C1 segment of cervical spinal cord (tissue), 14 donors: Measurements from ENCODE around the gene PHF21B.
"Not testable (repeated sequence)": the region's sequence is repeated elsewhere in the genome, so short reads cannot be mapped to it uniquely, and the experiment has no call there.

Experiments
- DNase-seq, 14 donors: peaks; one replicate each; lab custom pipeline; 2025; lab: John Stamatoyannopoulos, UW

Gene PHF21B

DNA sequence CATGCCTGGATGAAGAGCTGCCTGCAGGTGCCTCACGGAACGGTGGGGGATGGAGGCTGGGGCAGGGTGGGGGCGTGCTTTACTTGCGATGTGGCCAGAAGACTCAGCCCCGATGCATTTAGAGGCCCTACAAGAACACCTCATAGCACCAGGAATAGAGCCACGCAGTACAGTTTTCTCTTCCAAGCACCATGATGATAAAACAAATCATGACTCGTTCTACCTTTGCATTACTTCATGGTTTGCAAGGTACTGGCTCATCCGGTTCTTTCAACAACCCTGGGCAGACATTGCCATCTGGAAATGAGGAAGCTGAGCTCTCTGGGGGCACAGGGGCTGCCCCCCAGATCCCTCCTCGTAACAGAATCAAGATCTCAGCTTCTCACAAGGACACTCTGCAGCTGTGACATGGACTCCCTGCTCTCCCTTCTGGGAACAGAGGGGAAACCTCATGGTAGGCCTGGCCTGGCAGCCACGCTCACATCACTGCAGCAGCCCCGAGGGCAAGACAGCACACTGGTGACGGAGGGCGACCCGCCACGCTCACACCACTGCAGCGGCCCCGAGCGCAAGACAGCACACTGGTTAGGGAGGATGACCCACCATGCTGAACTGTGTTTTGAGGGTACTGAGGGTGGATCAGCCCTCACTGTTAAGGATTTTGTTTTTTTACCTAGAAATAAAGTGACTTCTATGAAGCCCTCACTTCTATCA lies 46.9 kb downstream of the PHF21B start:
- DNase-seq, result no peak

DNA sequence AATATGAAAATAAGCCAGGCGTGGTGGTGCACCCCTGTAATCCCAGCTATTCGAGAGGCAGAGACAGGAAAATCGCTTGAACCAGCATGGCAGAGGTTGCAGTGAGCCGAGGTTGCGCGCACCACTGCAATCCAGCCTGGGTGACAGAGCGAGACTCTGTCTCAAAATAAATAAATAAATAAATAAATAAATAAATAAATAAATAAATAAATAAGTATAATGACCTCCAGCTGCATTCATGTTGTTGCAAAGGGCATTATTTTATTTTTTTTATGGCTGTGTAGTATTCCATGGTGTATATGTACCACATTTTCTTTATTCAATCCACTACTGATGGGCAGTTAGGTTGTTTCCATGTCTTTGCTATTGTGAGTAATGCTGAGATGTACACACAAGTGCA lies 48.1 kb downstream of the PHF21B start:
- DNase-seq, result not testable (repeated sequence)

DNA sequence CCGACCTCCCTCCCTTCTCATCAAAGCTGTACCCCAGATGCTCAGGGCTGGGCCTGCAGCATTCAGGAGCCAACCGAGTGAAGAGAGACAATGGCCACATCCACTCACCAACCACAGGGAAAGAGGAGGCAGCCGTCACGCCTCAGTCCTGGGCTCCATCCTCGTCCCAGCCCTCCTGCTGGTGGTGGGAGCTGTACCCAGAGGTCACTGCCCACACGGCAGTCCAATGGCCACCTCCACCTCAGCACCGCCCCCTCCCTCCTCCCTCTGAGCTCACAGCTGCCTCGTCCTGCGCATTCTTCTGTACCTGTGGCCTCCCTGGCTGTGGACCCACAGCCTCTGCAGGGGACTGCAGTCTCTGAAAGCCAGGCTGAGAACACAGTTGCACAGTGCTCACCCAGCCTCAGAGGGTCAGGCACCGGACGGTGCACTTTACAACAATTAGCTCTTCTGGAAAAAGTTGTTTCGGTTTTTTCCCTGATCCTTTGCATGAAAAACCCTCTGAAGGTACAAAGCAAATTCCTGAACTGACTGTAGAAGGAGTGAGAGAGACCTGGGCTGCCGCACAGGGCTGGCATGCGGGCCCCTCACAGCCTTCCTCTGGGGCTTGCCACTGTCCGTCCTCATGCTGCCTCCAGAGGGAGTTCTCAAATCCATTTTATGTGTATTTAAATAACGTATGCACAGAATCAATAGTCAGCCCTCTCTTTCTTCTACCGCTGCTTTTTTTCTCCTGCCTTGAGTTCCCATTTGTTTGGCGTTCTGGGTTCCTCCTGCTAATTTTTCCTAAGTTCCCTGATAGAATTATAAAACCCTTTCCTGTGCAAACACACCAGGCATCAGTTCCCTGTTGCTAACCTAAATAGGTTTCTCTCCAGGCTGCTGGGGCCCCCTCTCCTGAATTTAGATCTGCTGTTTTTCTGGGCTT lies 52.7 kb downstream of the PHF21B start:
- DNase-seq, result no peak

DNA sequence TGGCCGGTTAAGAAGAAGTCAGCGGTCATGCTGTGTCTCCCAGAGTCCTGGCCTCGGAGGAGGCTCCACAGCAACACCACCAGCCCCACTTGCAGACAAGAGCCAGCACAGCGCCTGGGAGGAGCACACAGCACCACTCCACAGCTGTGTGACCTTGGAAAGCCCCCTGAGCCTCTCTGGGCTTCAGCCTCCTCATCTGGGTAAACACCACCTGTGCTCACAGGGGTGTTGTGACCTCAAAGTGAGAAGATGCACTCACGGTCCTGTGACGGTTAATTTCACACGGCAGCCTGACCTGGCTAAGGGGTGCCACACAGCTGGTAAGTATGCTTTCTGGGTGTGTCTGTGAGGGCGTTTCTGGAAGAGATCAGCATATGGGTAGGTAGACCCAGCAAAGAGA lies 54.7 kb downstream of the PHF21B start:
- DNase-seq, result no peak

DNA sequence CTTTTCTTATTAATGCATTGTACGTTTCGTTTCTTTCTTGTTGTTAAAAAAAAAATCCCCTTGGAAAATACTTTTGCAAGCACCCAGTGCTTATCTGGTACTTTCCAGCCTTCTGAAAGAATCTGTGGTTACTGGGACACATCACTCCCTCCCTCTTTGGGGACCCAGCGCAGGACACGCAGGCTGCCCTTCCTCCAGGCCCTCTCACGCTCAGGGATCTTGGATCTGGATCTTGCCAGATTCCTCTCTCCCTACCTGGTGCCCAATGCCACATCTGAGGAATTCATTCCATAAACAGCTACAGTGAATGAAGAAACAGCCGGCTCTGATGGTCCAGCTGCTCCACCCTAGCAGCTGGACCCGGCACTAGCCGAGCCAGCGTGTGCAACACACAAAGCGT lies 55.7 kb downstream of the PHF21B start:
- no peak for DNase-seq

DNA sequence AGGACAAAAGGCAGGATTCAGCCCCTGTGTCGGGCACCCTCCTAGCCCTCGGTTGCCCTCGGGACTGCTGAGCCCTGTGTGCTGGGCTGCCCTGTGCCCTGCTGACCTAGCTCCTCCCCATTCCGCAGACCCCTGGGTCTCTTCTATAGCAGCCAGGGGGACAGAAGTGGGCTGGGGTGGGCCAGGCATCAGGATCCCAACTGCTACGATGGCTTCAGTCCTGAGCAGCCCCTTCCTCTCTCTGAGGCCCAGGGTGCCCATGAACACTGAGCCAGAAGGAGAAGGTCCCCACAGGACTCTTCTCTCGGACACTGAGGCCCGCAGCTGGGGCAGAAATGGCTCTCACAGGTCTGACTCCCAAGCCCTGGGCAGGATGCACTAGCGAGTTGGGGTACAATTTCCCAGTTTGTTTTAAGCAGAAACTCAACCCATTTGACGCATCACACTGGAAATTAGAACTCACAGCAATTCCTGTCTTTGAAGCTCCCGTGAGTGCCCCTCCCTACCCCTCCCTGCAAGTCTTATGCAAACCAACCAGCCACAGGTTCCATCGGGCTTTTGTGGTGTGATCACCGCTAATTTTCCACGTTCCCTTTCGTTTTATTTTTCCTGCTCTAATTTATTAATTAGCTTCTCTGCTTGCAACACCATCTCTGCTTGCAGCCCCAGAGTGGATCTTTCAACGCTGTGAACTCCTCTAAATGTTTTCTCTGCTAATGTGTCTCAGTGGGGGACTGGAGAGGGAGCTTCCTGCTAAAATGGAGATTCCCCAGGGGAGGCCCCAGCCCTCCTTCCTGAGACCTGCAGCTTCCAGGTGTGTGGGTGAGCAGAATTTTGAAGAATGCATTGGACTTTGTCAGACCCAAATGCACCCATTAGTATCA lies 56.7 kb downstream of the PHF21B start:
- no peak for DNase-seq

DNA sequence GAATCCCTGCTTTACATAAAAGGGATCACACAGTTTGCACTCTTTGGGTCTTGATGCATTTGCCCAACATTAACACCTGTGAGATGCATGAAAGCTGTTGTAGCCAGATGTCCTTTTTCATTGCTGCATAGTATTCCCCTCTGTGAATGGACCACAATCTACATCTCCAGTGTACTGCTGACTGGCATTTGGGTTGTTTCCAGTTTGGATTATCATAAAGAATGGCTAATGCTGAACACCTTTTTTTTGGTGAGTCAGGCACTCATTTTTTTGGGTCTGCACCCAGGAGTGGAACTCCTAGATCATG lies 58.3 kb downstream of the PHF21B start:
- DNase-seq, result no peak

DNA sequence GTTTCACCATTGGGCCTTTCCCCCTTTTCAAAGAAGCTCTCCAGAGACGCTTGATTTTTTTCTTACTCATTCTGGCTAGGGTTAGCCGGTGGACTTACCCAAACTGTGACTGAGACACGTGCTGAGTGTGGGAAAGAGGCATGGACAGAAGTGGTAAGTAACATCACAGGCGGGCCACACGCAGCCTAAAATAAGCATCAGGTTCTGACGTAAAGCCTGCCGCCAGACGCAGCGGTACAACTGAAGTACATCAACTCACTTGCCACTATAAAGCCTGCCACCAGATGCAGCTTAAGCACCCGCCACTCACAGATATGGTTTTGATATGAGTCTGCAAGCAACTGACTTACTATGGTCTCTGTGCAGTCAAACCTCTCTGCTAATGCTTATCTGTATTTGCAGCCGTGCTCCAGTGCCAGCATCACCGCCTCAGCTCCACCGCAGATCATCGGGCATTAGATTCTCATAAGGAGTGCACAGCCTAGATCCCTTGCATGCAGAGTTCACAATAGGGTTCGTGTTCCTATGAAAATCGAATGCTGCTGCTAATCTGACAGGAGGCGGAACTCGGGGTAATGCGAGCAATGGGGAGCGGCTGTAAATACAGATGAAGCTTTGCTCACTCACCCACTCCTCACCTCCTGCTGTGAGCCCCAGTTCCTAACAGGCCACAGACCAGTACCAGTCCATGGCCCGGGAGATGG lies 58.8 kb downstream of the PHF21B start:
- no peak for DNase-seq

DNA sequence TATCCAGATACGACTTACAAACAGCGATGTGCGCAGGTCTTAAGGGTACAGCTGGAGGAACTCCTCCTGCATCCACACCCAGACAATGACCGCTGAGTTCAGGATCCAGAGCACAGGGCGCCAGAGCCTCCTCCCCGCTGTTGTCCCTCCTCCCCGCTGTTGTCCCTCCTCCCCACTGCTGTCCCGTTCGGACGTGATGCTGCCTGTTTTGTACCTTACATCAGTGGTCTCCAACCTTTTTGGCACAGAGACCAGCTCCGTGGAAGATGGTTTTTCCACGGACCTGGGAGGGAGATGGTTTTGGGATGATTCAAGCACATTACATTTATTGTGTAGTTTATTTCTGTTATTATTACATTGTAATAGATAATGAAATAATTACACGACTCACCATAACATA lies 62.0 kb downstream of the PHF21B start:
- DNase-seq, result no peak

DNA sequence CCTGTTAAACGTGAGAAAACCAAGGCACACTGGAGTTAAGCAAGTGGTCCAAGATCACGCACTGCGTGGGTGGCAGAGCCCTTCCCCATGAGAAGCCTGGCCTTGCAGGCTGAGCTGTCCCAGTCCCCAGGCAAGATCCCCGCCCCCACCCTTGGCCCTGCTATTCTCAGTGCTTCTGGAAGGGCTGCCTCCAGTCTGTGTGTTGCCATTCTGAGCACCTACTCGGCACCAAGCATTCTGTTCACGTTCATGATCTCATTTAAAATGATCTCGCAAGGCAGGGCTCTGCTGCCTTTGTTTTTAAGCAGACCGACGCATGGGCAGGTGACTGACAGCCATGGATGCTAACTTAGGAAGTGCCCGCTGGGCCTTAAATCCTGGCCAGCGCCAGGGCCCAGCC lies 62.8 kb downstream of the PHF21B start:
- DNase-seq, result peak in 6 of 14 donors; percentile 3 to 50 (median 16)

DNA sequence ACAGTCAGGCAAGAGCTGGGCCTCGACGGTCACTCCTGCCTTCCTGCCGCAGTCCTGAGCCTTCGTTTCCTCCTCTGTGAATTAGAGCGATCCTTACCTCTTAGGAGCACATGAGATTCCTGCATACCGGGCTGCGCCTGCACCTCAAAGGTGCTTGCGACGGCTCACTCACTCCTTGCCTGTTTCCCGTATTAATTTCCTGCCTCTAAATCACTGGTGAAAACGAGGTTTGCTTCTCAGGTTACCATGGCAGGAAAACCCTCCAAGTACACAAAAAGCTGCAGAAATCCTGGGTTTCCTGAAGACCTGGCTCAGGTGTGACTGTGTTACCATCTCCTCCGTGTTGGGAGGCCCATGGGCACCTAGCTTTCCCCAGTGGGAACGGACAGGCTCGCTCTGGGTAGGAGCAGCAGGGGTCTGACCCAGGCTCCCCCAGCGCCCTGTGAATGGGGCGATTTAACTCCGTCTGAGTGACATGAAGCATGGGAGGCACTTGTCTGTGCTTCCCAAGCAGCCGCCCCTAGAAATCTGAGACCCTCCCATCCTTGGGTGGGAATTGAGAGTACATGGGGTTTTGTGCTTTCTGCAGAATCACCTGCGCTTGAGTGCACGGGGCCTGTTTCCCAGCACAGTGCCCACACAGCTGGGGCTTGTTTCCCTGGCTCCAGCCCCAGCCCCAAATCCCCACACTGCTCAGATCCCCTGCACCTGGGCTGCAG lies 64.8 kb downstream of the PHF21B start:
- no peak for DNase-seq

DNA sequence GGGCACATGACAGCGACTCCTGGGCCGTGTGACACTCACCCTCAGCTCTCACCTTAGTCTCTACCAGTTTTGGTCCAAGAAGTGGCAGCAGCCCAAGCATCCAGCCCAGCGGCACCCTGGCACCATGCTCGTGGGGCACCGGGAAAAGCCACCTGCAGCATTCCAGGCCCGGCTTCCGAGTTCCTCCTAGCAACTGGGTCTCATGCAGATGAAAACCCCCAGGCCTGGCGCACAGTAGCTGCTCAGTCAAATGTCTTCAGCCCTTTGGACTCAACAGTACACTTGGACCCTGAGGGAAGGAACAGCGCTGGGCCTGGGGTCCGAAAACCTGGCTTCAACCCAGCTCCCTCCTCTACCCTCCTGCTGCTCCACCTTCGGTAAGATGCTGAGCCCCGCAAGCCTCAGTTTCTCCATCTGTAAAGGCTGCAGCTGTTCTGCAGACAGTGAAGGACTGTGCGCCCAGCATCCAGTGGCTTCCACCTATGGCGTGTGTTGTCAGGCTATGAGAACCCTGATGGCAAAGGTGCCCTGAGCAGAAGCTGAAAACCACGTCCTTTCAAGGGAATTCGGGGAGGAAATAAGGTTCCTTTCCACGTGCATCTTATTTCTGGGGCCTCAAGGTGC lies 66.0 kb downstream of the PHF21B start:
- DNase-seq, result no peak

DNA sequence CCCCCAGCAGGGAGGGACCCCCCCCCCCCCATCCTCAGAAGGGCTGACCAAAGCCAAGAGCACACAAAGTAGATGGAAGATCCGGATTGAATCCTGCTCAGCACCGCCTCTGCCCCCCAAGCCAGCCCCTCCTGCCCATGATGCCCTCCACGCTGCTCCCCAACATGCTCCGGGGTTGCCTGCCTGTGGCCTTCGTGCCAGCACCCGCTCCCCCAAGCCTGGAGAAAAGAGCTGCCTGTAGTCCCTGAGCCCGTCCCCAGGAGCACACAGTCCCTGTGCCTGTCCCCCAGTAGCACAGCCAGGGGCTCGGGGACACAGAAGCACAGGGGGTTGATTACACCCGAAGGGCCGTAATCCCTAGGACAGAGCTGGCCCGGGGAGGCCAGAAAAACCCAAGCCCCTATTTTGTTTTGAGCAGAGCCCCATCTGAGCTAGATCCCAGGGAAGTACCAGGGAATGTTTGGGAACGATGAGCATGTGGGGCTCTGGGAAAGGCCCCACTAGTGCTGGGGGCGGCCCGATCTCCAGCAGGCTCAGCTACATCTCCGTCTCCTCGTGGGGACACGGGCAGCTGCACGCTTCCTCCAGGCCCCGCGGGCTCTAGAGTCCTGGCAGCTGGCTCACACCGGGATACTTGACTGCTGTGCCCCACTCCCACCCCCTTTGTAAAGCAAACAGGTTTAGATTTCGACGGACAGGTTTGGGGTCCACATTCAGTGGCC lies 66.7 kb downstream of the PHF21B start:
- DNase-seq, result no peak

DNA sequence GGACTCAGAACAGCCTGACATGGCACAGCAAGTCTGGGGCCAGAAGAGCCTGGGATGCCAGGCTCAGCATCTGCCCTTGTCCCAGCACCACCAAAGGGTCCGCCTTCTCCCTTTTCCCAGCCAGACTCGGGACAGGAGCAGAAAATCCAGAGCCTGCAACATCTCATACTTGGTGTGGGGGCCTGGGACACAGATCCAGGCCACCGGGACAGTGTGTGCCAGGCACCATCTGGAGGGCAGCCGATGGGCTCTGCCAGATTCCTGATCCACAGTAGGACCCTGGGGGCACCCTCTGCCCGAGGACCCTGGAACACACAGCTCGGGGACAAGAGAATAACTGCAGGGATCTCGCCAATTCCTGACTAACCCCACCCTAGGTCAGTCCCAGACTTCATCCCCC lies 67.7 kb downstream of the PHF21B start:
- no peak for DNase-seq

DNA sequence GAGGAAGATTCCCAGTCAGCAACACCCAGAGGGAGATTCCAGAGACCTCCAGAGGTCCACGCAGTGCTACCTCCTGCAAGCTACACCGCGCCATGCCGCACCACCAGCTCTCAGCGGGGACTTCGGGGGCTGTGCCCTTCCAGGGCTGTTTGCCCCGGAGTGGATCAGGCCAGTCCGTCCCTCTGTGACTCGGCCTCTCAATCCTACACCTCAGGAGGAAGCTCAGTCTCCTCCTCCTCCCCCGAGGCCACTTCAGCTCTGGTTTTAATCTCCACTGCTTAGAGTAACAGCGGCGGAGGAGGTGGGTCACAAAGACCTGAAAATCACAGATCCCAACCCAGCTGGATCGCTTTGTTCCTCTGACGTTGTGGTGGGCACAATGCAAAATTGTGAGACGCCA lies 68.6 kb downstream of the PHF21B start:
- DNase-seq, result no peak

DNA sequence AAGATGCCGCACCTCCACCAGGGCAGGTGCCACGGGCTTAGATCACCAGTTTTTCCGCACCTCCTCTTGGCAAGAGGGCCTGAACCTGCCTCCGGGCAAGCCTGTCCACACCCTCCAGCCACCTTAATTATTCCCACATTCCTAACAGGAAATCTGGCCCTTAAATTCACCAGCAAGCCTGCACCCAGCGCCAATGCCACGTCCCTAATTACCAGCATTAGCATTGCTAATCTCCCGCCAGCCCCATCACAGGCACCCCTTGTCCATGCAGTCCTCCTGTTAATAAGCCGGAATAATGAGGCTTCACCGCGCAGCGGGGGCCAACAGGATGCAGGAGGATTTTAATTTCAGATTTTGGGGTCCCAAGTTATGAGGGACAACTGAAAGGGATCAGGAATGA lies 69.7 kb downstream of the PHF21B start:
- DNase-seq, result no peak

DNA sequence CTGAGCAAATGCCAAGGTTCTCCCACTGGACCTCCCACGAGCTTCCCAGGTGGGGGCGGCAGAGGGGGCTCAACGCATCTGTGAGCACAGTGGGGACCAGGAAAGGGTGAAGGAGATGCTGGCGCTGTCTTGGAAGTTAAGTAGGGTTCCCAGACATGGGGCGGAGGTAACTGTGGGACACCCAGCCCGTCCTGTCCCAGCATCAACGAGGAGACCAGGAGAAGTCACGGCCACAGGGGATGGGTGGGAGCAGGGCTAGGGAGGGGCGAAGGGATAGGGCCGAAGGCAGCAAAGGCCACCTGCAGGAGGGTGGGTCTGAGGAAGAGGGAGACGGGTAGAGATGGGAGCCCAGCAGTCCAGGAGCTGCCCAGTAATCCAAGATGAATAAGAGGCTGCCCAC lies 70.4 kb downstream of the PHF21B start:
- no peak for DNase-seq

DNA sequence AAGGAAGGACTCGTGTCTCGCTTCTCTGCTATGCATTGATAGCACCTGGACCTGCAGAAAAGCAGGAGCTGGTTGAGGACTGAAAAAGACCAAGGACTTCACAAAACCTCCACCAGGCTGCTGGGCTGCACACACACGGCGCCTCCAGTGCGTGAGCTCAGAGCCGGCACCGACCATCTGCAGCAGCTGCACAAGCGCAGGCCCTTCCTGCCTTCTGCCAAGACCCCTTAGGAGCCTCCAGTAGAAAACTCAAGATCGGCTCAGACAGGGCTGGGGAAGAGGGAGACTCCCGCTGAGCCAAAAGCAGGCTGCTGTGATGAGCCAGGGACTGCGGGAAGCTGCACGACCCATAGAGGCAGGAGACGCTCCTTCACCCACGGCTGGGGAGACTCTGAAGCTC lies 70.9 kb downstream of the PHF21B start:
- DNase-seq, result no peak

DNA sequence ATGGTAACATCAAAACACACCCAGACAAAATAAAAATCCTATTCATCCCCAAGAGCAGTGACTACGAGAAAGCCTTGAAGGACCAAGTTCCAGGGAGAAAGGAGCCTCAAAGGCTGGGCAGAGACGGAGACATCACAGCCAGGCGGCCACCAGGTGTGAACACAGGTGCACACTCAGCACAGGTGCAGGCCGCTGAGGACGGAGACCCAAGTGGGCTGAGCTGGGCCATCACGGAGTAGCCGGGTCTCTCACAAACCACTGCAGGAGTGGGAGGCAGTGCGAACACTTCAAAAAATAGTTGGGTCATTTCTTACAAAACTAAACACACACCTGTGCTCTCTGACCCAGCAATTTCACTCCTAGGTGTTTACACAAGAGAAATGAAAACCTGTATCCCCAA lies 72.6 kb downstream of the PHF21B start:
- no peak for DNase-seq

DNA sequence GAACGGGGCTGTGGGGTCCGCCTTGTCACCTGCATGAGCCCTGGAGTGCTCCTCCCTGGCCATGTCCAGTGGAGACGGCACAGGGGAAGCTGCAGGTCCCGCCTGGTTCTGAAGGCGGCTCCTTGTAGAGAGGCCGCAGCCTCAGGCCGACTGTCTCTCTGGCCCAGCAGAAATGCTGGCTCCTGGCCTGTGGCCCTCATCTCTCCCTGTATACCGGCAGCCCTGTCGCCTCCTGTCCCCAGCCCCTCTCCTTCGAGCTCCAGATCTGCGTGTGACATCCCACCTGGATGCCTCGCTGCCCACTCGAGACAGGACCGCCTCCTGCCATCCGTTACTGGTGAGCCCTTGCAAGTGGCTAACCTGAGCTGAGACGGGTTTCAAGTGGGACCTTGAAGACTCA lies 73.6 kb downstream of the PHF21B start:
- no peak for DNase-seq
